GM18519 (cell line): ENCODE data around the gene FOXL2NB.

Experiments
- ATAC-seq: cut with Tn5 transposase; IDR thresholded peaks from one replicate; pipeline ENCODE4 v1.9.1; 2021; ENCODE audit warnings: mild to moderate bottlenecking, moderate library complexity; ENCODE audit not compliant: unreplicated experiment, low FRiP score

FOXL2NB gene

GRCh38 chr3:138944929-138945708 lies 1.9 kb upstream of the FOXL2NB start:
- ATAC-seq = no peak

GRCh38 chr3:138945709-138946662 lies 1.0 kb upstream of the FOXL2NB start:
- no peak for ATAC-seq

- no peak for ATAC-seq
Measured at GRCh38 chr3:138947495-138948121, 591 bp downstream of the FOXL2NB start.

GRCh38 chr3:138948371-138949001 lies 1.5 kb downstream of the FOXL2NB start:
- no peak for ATAC-seq

- no peak for ATAC-seq
Measured at GRCh38 chr3:138949002-138949418, 2.0 kb downstream of the FOXL2NB start.

GRCh38 chr3:138949445-138950005 lies 2.5 kb downstream of the FOXL2NB start:
- ATAC-seq = no peak

GRCh38 chr3:138950006-138950644 lies 3.1 kb downstream of the FOXL2NB start:
- no peak for ATAC-seq

- no peak for ATAC-seq
Measured at GRCh38 chr3:138950701-138951100, 3.7 kb downstream of the FOXL2NB start.

- ATAC-seq = no peak
Measured at GRCh38 chr3:138960417-138960852, 13.4 kb downstream of the FOXL2NB start.

- no peak for ATAC-seq
Measured at GRCh38 chr3:138962854-138963560, 16.0 kb downstream of the FOXL2NB start.

- ATAC-seq = no peak
Measured at GRCh38 chr3:138964264-138964663, 17.2 kb downstream of the FOXL2NB start.

- no peak for ATAC-seq
Measured at GRCh38 chr3:138964923-138965322, 17.9 kb downstream of the FOXL2NB start.

GRCh38 chr3:138971766-138972320 lies 24.8 kb downstream of the FOXL2NB start:
- ATAC-seq = no peak

GRCh38 chr3:138972941-138973340 lies 25.9 kb downstream of the FOXL2NB start:
- no peak for ATAC-seq

GRCh38 chr3:138974462-138974861 lies 27.4 kb downstream of the FOXL2NB start:
- ATAC-seq = no peak

- ATAC-seq = no peak
Measured at GRCh38 chr3:138975351-138975750, 28.3 kb downstream of the FOXL2NB start.

GRCh38 chr3:138976047-138976446 lies 29.0 kb downstream of the FOXL2NB start:
- ATAC-seq = no peak

GRCh38 chr3:138984816-138985215 lies 37.8 kb downstream of the FOXL2NB start:
- ATAC-seq = no peak

- ATAC-seq = no peak
Measured at GRCh38 chr3:138985932-138986331, 38.9 kb downstream of the FOXL2NB start.
